Stimulated activated CD8-positive, alpha-beta memory T cell treated with anti-CD3 and anti-CD28 coated beads, Interleukin-7, amount 100 ng/mL, for 48 hours (primary cell): ENCODE results near the gene RNF144A.

ENCODE experiments used
- DNase-seq, 2 donors: peaks; one replicate each; pipeline ENCODE4 v3.0.0-alpha.2; 2020; ENCODE audit warnings: low read depth in 1 of 2; ENCODE audit errors: extremely low read depth in 1 of 2

Gene RNF144A

GRCh38 chr2:6970551-6970950 is 53.3 kb downstream of the RNF144A start:
- DNase-seq: no peak

DNA sequence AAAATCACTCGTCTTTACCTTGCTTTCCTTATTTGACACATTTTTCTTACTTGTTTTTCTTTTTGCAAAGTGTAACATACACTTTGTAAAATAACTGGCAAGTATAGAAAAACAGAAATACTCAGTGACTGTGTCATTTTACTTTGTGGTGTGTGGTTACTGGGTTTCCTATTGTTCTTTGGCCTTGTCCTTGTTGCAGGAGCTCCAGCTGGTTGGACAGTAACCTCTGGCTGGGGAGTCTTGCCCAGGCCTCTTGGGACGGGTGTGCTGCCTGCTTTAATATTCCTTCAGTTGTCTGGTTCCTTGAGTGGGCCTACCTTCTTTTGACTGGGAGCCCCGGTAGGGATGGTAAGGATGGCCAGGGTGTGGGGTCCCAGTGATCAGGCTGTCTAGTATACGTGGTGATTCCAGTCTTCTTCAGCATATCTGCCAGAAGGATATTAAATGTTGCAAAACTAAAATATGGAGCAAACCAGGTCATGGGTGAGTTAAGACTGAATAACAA is 53.8 kb downstream of the RNF144A start:
- DNase-seq: no peak

- no peak for DNase-seq
Observed at GRCh38 chr2:6971502-6971901, 54.3 kb downstream of the RNF144A start.

GRCh38 chr2:6972067-6972710 is 55.0 kb downstream of the RNF144A start:
- no peak for DNase-seq

DNA sequence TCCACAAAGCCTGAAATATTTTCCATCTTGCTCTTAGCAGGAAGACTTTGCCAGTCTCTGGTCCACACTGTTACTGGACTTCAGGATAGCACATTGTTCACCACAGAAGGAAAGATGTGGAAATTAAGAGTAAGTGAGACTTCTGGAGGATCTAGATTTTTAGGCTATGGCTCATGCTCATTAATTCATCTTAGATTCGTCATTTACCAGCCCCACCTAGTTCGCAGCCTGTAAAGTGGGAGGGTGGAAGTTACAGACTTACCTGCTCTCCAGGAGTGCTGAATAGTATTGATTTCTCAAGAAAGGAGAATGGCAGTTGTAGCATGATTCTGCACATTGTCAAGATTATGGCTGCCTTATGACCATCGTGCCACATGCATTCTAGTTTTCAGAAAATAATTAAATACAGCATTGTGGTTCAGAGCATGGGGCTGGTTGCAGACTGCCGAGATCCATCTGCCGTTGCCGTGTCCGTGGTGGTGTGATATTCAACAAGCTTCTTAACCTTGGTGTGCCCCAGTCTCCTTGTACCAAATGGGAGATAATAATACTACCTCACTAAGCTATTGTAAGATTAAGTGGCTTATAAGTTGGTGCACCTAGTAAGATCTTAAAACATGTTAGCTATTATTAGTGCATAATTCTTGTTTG is 56.8 kb downstream of the RNF144A start:
- no peak for DNase-seq

- no peak for DNase-seq
Observed at GRCh38 chr2:6975988-6976387, 58.8 kb downstream of the RNF144A start.

DNA sequence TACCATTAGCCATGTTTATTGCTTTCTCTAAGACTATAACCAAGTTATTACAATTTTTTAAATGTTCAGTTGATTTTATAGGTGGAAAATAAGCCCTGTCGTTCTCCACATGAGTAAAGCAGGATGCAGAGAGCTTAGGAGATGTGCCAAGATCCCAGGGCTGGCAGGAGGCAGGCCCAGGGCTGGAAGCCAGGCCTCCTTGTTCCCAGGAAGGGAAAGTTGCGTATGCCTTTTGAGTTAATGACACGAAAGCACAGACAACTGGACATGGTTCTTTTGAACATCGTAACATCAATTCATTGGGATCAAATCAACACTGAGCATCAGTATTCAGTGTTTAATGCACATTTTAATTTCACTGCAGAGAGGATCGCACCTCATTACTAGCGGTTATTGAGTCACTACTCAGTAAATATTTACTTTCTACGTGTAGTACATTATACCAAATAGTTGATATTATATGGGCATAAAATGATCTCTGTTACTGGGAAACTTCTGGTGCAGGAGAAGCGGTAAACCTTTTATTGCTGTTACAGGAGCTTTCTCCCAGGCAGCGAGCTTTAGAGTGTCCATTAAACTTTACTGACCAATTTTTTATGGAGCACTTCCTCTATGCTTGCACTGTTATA is 60.0 kb downstream of the RNF144A start:
- DNase-seq: no peak

- DNase-seq: no peak
Observed at GRCh38 chr2:6977786-6978185, 60.6 kb downstream of the RNF144A start.

DNA sequence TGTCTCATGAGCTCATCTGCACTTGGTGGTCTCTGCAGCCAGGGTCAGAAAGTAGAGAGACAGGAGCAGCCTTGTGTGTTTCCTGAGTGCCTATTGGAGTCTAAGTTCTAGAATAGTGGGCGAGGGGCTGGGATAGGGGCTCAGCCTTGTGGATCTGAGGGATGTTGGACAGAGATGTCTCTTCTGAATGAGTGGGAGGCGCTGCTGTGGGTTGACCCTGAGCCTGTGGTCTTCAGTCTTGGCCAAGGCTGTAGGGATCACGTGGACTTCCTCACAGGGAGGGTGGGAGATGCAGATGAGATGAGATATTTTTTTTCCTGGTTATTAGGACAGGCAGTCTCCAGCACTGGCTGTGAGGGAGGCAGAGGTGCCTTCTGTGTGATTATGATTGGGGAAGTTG is 61.8 kb downstream of the RNF144A start:
- no peak for DNase-seq

DNA sequence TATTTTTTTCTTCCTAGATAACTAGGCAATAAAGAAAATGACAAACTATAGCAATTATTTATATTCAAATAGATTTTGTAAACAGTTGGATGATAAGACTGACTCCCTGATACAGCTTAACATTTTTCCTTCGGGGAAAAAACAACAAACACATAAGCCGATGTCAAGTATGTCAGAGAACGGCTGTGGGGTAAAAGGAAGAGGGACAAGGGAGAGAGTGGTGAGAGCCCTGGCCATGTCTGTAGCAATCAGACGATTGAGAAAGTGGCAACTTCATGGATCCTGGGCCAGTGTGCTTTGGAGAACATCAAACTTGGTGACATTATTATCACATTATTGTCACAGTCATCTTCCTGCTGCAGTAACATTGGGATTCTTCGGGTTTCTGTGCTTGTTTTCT is 65.2 kb downstream of the RNF144A start:
- no peak for DNase-seq

- DNase-seq: no peak
Observed at GRCh38 chr2:6982934-6983589, 65.8 kb downstream of the RNF144A start.

DNA sequence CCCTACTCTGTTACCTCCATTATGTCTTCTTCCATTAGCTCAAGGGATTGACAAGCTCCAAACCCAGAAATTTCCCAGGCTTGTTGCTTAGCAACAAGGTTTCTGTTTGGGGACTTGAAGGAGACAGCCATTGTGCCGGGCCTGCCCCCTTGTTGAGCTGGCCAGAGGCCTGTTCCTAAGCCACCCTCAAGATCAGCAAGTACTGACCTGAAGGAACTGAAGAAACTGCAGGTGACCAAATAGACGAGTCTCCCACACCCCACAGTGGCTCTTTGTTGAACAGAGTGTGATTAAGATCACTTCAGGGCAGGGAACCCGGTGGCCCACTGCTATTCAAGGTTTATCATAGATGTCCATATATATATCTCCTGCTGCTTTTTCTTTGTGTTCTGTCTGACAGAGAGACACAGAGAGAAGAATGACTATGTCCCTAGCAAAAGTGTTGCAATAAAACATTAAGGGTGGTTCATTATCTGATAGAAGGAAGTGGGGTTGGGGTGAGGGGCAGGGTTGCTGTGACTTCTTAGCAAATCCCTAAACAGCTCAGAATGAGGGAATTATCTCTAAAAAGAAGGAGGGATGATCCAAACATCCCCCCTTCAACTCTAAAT is 69.2 kb downstream of the RNF144A start:
- DNase-seq: no peak

GRCh38 chr2:6986912-6987361 is 69.7 kb downstream of the RNF144A start:
- DNase-seq: no peak

- no peak for DNase-seq
Observed at GRCh38 chr2:6990871-6991270, 73.7 kb downstream of the RNF144A start.

DNA sequence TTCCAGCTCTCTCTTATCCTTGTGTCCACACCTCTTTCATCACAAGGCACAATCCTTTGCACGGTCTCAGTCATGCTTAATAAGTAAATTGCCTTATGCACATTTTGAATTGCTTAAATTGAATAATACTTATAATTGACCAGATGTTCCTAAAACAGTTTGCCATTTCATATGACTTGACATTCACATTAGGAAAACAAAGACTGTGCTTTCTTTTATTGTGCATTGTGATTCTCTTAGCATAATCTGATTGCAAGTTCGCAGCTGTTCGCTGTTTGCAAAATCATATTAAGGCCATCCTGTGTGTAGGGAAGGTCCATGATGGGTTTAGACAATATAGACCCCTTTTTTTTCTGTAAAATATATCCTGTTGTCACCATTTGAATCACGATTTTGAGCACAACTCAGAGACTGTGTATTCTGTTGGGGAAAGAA is 75.6 kb downstream of the RNF144A start:
- no peak for DNase-seq

DNA sequence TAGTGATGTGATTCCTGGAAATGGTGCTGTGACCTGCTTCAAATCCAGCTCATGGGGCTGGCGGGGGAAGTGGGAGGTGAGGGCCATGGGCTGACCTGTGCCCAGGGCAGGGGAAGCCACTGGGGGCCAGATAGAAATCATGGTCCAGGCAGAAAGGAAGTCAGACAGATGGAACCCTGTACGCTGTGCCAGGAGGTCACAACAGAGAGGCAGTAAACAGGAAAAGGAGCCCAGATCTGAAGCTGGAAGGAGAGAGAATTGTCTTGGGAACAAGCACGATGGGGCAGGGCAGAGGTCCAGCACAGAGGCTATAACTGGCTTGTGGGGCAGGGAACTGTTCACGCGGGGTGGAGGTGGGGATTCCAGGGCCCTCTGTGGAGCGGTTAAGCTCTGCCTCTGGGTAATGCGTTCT is 76.0 kb downstream of the RNF144A start:
- no peak for DNase-seq

DNA sequence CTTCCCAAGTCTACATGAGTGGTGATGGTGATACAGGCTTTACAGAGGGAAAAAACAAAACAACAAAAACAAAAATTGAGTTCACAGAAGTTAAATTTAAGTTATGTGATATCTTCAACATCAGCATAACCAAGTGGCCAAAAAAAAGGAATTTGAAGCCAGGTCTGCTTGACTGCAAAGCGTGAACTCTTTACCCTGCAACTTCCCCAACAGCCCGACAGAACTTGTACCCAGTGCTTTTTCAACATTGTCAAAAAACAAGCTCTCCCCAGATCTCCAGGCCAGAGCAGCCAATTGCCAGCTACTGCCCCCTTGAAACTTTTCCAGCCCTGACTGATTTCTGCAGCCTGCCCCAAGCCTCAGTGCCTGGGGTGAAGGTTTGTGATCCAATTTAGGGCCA is 76.7 kb downstream of the RNF144A start:
- no peak for DNase-seq

DNA sequence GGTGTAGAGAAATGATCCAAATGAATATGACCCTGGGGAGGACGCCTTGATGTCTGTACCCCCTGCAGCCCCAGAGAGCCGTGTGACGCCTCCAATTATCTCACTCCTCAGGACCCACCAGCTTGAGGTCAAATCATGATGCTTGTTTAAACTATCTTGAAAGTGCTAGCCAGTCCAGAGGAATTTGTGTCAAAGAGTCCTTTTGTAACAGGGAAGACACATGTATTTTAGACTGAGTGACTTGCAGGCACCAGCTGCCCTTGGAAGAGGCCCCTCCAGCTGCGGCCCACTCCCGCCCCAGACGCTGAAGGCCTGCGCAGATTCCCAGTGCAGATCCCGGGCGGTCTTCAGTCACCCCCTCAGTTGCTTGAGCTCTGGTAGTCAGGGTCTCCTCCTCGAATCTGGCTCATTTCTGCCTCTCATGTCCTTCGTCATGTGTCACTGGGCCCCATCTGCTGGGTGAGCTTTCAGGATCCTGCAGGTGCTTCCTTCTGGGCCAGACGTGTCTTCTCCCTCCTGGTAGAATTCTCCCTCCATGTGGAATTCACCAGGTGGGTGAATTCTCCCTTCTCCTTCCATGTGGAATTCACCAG is 77.4 kb downstream of the RNF144A start:
- no peak for DNase-seq

DNA sequence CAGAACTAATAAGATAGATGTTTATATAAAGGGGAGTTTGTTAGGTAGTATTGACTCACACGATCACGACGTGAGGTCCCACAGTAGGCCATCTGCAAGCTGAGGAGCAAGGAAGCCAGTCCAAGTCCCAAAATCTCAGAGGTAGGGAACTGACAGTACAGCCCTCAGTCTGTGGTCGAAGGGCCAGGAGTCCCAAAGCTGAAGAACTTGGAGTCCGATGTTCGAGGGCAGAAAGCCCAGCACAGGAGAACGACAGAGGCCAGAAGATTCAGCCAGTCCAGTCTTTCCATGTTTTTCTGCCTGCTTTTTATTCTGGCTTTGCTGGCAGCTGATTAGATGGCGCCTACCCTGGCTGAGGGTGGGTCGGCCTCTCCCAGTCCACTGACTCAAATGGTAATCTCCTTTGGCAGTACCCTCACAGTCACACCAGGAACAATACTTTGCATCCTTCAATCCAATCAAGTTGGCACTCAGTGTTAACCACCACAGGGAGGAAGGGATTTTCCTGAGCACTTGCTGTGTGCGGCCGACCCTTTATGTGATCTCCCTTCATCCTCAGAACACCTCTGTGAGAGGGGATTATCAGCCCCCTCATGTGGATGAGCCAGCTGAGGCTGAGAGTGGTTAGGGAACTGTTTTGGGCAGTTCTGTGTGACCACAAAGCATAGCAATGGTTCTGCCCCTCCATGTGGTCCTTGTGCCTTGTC is 78.3 kb downstream of the RNF144A start:
- no peak for DNase-seq

- no peak for DNase-seq
Observed at GRCh38 chr2:6999211-6999877, 82.1 kb downstream of the RNF144A start.
